Fibroblast of skin of left biceps (primary cell): Measurements from ENCODE around the gene CTU2.

Source experiments
- DNase-seq, 2 experiments: peaks; one replicate each; pipeline ENCODE4 v3.0.0-alpha.2; 2013; ENCODE audit warnings: low read depth in 2 of 2

CTU2 gene

DNA sequence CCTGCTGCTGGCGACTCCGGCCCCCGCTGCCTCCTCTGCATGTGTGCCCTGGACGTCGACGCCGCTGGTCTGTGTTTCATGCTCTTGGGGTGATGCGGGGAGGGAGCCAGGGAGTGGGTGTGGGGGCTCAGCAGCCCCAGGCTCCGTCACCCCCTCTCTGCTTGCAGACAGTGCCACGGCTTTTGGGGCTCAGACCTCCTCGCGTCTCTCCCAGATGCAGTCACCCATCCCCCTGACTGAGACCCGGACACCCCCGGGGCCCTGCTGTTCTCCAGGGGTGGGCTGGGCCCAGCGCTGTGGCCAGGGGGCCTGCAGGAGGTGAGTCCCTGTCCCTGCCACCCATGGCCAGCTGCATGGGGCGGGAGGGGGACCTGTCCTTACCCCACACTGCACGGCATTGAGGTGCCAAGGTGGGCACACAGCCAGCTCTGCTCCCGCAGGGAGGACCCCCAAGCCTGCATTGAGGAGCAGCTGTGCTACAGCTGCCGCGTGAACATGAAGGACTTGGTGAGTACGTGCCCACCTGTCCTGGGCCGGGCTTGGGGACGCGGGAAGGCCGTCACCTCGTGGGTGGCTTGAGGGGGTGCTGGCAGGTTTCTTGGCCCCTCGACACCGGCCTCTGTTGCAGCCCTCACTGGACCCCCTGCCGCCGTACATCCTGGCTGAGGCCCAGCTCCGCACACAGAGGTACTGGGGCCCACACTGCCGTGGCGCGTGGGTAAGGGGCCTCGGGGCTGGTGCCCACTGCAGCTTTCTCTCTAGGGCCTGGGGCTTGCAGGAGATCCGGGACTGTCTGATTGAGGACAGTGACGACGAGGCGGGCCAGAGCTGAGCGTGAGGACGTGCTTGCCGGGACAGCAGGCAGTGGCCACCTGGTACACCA lies 8.4 kb downstream of the CTU2 start:
- DNase-seq, result no peak

GRCh38 chr16:88715312-88716190 lies 9.2 kb downstream of the CTU2 start:
- no peak for DNase-seq

DNA sequence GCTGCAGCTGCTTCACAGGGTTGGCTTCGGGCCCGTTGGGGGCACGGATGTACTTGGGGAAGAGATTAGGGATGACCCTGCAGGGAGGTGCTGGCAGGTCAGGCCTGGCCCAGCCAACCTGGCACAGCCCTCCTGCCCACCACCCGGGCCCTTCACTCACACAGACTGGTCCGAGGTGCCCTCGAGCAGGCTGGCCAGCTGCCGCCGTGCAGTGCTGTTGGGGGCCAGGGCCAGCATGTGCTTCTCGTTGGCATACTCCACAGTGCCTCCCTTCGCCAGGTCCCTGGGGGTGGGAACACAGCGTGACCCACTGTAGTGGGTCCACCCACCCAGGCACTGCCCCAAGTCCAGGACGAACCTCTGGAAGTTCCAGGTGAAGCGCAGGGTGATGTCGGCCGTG lies 9.9 kb downstream of the CTU2 start:
- DNase-seq, result no peak

DNA sequence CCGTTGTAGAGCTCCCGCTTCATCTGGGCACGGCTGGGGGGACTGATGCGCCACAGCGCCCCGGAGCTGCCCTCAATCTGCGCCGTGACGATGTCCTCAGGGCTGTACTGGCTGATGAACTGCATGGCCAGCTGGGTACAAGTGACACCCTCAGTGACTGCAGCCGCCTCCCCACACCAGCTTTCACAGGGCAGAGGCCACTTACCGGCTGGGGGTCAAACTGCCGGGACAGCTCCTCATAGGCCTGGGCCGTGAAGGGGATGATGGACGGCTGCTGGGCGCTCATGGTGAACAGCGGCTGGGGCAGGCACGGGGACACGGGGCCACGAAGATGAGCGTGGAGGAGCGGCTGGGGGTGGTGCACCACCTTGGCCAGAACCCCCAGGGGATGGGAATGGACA lies 10.3 kb downstream of the CTU2 start:
- DNase-seq, result no peak

- no peak for DNase-seq
Measured at GRCh38 chr16:88718178-88718577, 11.9 kb downstream of the CTU2 start.

DNA sequence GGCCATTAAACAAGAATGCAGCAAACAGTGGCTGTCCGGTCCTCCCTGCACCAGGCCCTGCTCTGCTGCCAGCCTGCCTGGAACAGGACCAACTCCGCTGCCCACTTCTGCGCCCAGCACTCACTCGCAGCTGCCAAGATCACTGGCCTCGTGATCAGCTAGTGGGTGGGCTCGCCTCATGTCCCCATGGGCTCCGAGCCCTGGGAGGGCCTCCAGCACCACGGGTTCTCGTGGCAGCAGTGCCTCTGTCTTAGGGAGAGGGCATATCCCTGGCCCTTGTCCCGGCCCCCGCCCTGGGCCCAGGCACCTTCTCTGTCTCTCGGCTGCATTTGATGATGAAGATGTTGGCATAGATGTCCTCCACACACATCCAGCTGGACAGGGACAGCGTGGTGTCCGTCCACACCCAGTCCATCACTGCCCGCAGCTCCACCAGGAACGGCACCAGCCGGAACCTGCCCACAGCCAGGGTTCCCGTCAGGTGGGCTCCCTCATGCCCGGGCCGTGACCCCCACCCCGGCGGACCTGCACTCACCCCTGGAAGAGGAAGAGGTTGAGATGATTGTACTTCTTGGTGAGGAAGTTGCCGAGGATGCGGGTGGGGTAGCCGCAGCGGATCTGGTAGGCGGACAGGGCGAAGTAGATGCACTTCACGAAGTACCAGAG lies 13.1 kb downstream of the CTU2 start:
- no peak for DNase-seq

GRCh38 chr16:88719933-88720296 lies 13.6 kb downstream of the CTU2 start:
- DNase-seq, result no peak

GRCh38 chr16:88720396-88720970 lies 14.2 kb downstream of the CTU2 start:
- no peak for DNase-seq

DNA sequence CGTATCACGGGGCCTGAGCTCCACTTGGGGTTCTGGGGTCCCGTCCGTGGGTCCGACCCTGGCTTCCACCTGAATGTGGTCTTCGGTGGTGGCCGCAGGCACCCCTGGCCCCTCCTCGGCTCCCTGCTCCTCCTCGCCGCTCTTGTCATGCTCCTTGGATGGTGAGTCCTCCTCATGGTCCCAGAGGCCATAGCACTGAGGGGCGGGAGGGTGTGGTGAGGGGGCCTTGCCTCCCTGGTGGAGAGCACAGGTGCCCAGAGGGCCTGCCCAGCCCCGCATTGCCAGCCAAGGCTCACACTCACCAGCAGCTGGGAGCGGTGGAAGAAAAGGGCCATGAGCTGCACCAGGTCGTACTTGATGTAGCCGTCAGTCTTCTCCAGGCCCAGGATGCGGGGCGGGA lies 14.9 kb downstream of the CTU2 start:
- no peak for DNase-seq

GRCh38 chr16:88721815-88722755 lies 15.8 kb downstream of the CTU2 start:
- no peak for DNase-seq

DNA sequence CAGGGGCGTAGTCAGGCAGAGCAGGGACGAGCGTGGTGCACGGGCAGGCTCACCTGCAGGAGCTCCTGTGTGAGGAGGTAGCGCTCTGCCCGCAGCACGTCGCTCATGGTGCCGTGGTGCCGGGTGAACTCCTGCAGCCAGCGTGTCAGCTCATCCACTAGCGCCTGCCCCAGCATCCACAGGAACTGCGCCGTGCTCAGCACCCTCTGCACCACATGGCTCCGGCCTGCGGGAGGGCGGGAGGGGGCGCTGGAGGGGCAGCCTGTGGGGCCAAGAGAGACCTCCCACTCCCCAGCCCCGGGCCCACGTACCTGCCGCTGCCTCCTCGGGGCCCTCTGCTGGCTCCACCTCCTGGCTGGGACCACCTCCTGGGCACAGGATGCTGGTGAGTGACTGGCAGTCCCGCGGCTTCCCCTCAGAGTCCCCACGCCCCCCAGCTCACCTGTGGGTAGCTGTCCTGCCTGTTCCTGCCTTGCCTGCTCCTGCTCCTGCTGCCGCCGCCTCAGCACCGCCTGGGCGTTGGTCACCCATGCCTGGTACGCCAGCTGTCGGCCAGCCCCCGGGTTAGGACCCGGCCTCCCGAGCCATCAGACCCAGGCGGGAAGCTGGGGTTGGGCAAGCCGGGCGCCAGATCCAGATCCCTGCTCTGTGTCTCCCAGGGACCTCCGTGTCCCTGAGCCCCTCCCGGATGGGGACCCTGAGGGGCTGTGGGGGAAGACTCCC lies 16.6 kb downstream of the CTU2 start:
- DNase-seq, result no peak

- no peak for DNase-seq
Measured at GRCh38 chr16:88723507-88723887, 17.2 kb downstream of the CTU2 start.

DNA sequence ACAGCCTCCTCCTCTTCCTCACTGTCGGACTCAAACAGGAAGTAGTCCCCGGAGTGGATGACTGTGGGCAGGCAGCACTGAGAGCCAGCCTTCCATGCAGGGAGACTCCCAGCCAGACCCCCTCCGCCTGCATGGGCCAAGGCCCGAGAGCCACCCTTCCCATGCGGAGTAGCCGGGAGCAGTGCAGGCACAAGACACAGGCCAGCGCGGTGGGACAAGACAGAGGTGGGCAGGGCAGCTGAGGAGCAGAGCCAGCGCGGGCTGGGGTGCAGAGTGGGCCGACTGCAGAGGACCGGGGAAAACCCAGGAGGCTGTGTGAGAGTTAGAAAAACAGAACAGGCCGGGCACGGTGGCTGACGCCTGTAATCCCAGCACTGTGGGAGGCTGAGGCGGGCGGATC lies 17.6 kb downstream of the CTU2 start:
- DNase-seq, result no peak

- no peak for DNase-seq
Measured at GRCh38 chr16:88724855-88725555, 18.7 kb downstream of the CTU2 start.

DNA sequence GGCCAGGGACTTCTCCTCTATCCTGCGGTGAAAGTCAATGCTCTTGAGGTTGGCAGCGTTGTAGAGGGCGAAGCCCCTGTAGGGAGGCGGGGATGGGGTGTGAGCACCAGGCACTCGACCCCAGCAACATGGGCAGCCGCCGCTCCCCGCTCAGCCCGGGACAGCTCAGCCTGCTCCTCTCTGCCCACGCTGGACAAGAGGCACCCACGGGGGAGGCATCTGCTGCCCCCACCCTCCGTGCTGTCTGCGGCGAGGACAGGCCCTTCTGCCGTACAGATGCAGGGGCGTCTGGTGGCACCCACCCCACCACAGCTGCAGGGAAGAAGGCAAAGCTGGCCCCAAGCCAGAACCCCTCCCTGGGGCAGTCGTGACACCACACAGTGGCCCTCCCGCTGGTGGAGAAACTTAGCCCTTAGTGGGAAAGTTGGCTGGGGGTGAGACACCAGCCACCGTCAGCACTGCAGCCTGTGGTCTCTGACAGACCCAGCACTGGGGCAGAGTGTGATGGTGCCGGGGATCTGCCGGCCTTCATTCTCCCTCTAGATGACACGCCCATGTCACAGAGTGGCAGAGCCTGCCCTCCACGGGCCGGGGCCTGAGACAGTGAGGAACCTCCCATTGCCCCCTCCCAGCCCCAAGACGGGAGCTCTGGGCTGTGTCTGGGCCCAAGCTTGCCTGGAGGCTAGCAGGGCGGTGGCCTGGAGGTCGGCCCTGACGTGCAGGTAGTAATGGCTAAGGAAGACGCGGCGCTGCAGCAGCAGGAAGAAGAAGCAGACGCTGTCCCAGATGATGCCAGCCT lies 19.5 kb downstream of the CTU2 start:
- no peak for DNase-seq

- DNase-seq, result no peak
Measured at GRCh38 chr16:88726408-88726749, 20.1 kb downstream of the CTU2 start.

GRCh38 chr16:88726981-88727380 lies 20.7 kb downstream of the CTU2 start:
- DNase-seq, result no peak

- DNase-seq, result no peak
Measured at GRCh38 chr16:88727871-88728270, 21.6 kb downstream of the CTU2 start.
